A549 (cell line): ENCODE data around the gene INPP4B. TPM values are rescaled to one million over a fixed set of nuclear protein-coding genes. Genes with fewer than 3 reads are reported as not detected.

Experiments
- ATAC-seq, 2 experiments: fragments of 200-7000 bp in 1 of 2; fragments of >200 bp in 1 of 2; cut with Nextera tagmentation in 1 of 2; cut with Tn5 transposase in 1 of 2; 3 replicates each; pipeline versions ENCODE4 v1.8.0 to v1.9.1; 2018 to 2020; ENCODE audit warnings: mild to moderate bottlenecking in 1 of 2, moderate library complexity in 1 of 2
- CTCF ChIA-PET: fragments of 300-600 bp; sonication (Branson Sonifier 250); formaldehyde crosslinking; extraction: SDS; loops from one replicate; lab custom pipeline; 2021; ENCODE audit warnings: antibody characterized with exemption, inconsistent platforms; lab: Yijun Ruan, JAX
- POLR2A ChIA-PET: fragments of 350-600 bp; formaldehyde crosslinking; extraction: SDS; loops from one replicate; lab custom pipeline; 2021; ENCODE audit warnings: antibody characterized with exemption, inconsistent platforms; lab: Yijun Ruan, JAX
- DNase-seq, 2 experiments: peaks; one replicate each; pipeline versions ENCODE4 v3.0.0 to v3.0.0-alpha.2; 2011 to 2016; ENCODE audit warnings: low read depth in 1 of 2, low spot score in 1 of 2
- FAIRE-seq: peaks from 2 replicates; lab custom pipeline; 2011; peaks lifted over from hg19 to GRCh38; lab: Jason Lieb, UNC
- H3K27ac ChIP-seq, 2 experiments: fragments of >200 bp; sonication (Bioruptor Twin); formaldehyde crosslinking; 3 replicates each; pipeline ENCODE4 v1.5.1; 2016 to 2017
- H3K4me1 ChIP-seq: fragments of >200 bp; sonication (Bioruptor Twin); formaldehyde crosslinking; 3 replicates; pipeline ENCODE4 v1.6.1; 2016
- H3K4me2 ChIP-seq: fragments of >200 bp; sonication (Bioruptor Twin); formaldehyde crosslinking; 3 replicates; pipeline ENCODE4 v1.6.1; 2016
- H3K4me3 ChIP-seq: fragments of >200 bp; sonication (Bioruptor Twin); formaldehyde crosslinking; 3 replicates; pipeline ENCODE4 v1.5.1; 2016
- H3K9me3 ChIP-seq: fragments of >200 bp; sonication (Bioruptor Twin); formaldehyde crosslinking; 3 replicates; pipeline ENCODE4 v1.6.1; 2016
- BCL3 ChIP-seq: fragments of >200 bp; sonication (Bioruptor Twin); formaldehyde crosslinking; IDR thresholded peaks from 3 replicates; pipeline ENCODE4 v1.6.1; 2016
- CBX2 ChIP-seq: fragments of 200-600 bp; sonication (generic); IDR thresholded peaks from 2 replicates; pipeline ENCODE4 v1.6.1; 2016; ENCODE audit warnings: low read depth, mild to moderate bottlenecking, borderline replicate concordance
- CBX8 ChIP-seq: fragments of 200-600 bp; sonication (generic); IDR thresholded peaks from 2 replicates; pipeline ENCODE4 v1.6.1; 2016
- CEBPB ChIP-seq, 2 experiments: fragments of >200 bp in 1 of 2; sonication (Bioruptor Twin) in 1 of 2; formaldehyde crosslinking in 1 of 2; IDR thresholded peaks; 2 replicates each; pipeline ENCODE4 v1.6.1; 2012 to 2016
- CHD4 ChIP-seq: fragments of 200-600 bp; sonication (generic); IDR thresholded peaks from 2 replicates; pipeline ENCODE4 v1.6.1; 2016; ENCODE audit warnings: antibody characterized with exemption, mild to moderate bottlenecking, borderline replicate concordance
- CTCF ChIP-seq: fragments of >200 bp; sonication (Bioruptor Twin); formaldehyde crosslinking; IDR thresholded peaks from 3 replicates; pipeline ENCODE4 v1.5.1; 2016
- E2F6 ChIP-seq: IDR thresholded peaks from 2 replicates; pipeline ENCODE4 v1.6.1; 2012; ENCODE audit warnings: low read depth, borderline replicate concordance
- EP300 ChIP-seq, 2 experiments: fragments of >200 bp; sonication (Bioruptor Twin); formaldehyde crosslinking; IDR thresholded peaks; 2 replicates in 1 of 2; 3 replicates in 1 of 2; pipeline ENCODE4 v1.6.1; 2016 to 2017
- FOSB ChIP-seq: fragments of 250-450 bp; sonication (Bioruptor Pico); IDR thresholded peaks from 2 replicates; pipeline ENCODE4 v1.5.0; 2020; ENCODE audit warnings: mild to moderate bottlenecking, moderate library complexity
- FOSL2 ChIP-seq, 2 experiments: fragments of 450-650 bp in 1 of 2; fragments of >200 bp in 1 of 2; sonication (Bioruptor Twin) in 1 of 2; formaldehyde crosslinking; IDR thresholded peaks; 2 replicates each; pipeline versions ENCODE4 v1.5.0 to v1.6.1; 2016 to 2020; ENCODE audit warnings: mild to moderate bottlenecking in 1 of 2, moderate library complexity in 1 of 2
- FOXS1 ChIP-seq: fragments of 250-450 bp; sonication (Bioruptor Pico); IDR thresholded peaks from 2 replicates; pipeline ENCODE4 v1.5.0; 2020; ENCODE audit warnings: mild to moderate bottlenecking, moderate library complexity
- GATA3 ChIP-seq: IDR thresholded peaks from 2 replicates; pipeline ENCODE4 v1.6.1; 2012; ENCODE audit warnings: borderline replicate concordance
- HEYL ChIP-seq: fragments of 250-450 bp; sonication (Bioruptor Pico); IDR thresholded peaks from 2 replicates; pipeline ENCODE4 v1.8.0; 2021; ENCODE audit warnings: mild to moderate bottlenecking, moderate library complexity
- HMGXB4 ChIP-seq: fragments of 250-450 bp; sonication (Bioruptor Pico); IDR thresholded peaks from 2 replicates; pipeline ENCODE4 v1.5.0; 2021; ENCODE audit warnings: mild to moderate bottlenecking, moderate library complexity, borderline replicate concordance
- HOXA7 ChIP-seq: fragments of 250-450 bp; sonication (Bioruptor Pico); IDR thresholded peaks from 2 replicates; pipeline ENCODE4 v1.5.0; 2020; ENCODE audit warnings: mild to moderate bottlenecking, moderate library complexity
- JUN ChIP-seq, 2 experiments: fragments of >200 bp; sonication (Bioruptor Twin); formaldehyde crosslinking; IDR thresholded peaks; 2 replicates in 1 of 2; 3 replicates in 1 of 2; pipeline ENCODE4 v1.6.1; 2016 to 2017
- JUNB ChIP-seq: fragments of >200 bp; sonication (Bioruptor Twin); formaldehyde crosslinking; IDR thresholded peaks from 2 replicates; pipeline ENCODE4 v1.6.1; 2016
- KDM1A ChIP-seq: fragments of 200-600 bp; sonication (generic); IDR thresholded peaks from 2 replicates; pipeline ENCODE4 v1.6.1; 2016; ENCODE audit warnings: low read depth, mild to moderate bottlenecking
- KDM5A ChIP-seq: fragments of 200-600 bp; sonication (generic); IDR thresholded peaks from 2 replicates; pipeline ENCODE4 v1.6.1; 2016; ENCODE audit warnings: antibody characterized with exemption, mild to moderate bottlenecking
- MAFK ChIP-seq: fragments of 450-650 bp; IDR thresholded peaks from 2 replicates; pipeline ENCODE4 v1.6.1; 2014; ENCODE audit not compliant: partially characterized antibody
- MYC ChIP-seq: IDR thresholded peaks from 2 replicates; pipeline ENCODE4 v1.6.1; 2012; ENCODE audit warnings: mild to moderate bottlenecking, inconsistent platforms, low read length, improper control_type of control experiment, borderline replicate concordance
- NR3C1 ChIP-seq: fragments of >200 bp; sonication (Bioruptor Twin); formaldehyde crosslinking; IDR thresholded peaks from 3 replicates; pipeline ENCODE4 v1.6.1; 2017
- PHF8 ChIP-seq: fragments of 200-600 bp; sonication (generic); IDR thresholded peaks from 2 replicates; pipeline ENCODE4 v1.6.1; 2016; ENCODE audit warnings: low read depth, mild to moderate bottlenecking, antibody characterized with exemption, moderate library complexity, borderline replicate concordance
- POLR2AphosphoS2 ChIP-seq: conservative IDR thresholded peaks from 2 replicates; pipeline ENCODE4 v1.6.1; 2012; ENCODE audit warnings: low read length, improper control_type of control experiment, inconsistent platforms
- REST ChIP-seq: fragments of 200-600 bp; sonication (generic); IDR thresholded peaks from 2 replicates; pipeline ENCODE4 v1.6.1; 2016; ENCODE audit warnings: antibody characterized with exemption, mild to moderate bottlenecking, moderate library complexity
- RFX5 ChIP-seq: fragments of 450-650 bp; IDR thresholded peaks from 2 replicates; pipeline ENCODE4 v1.7.1; 2014; ENCODE audit warnings: antibody characterized with exemption, mild to moderate bottlenecking, moderate library complexity
- SMC3 ChIP-seq: fragments of >200 bp; sonication (Bioruptor Twin); formaldehyde crosslinking; IDR thresholded peaks from 3 replicates; pipeline ENCODE4 v1.6.1; 2018; ENCODE audit warnings: inconsistent platforms
- SREBF2 ChIP-seq: fragments of 450-650 bp; IDR thresholded peaks from 2 replicates; pipeline ENCODE4 v1.6.1; 2014; ENCODE audit warnings: mild to moderate bottlenecking, moderate library complexity
- TP53 ChIP-seq: fragments of 250-450 bp; sonication (Bioruptor Pico); IDR thresholded peaks from 2 replicates; pipeline ENCODE4 v1.5.0; 2021; ENCODE audit warnings: mild to moderate bottlenecking, moderate library complexity
- USF2 ChIP-seq: fragments of 450-650 bp; IDR thresholded peaks from 2 replicates; pipeline ENCODE4 v1.6.1; 2014; ENCODE audit warnings: antibody characterized with exemption
- ZFP36 ChIP-seq: fragments of 450-650 bp; IDR thresholded peaks from 2 replicates; pipeline ENCODE4 v1.6.1; 2014; ENCODE audit warnings: borderline replicate concordance; ENCODE audit not compliant: partially characterized antibody
- ZNF302 ChIP-seq: fragments of 250-450 bp; sonication (Bioruptor Pico); IDR thresholded peaks from 2 replicates; pipeline ENCODE4 v1.9.0; 2021; ENCODE audit warnings: inconsistent platforms, mild to moderate bottlenecking, moderate library complexity
- ZSCAN20 ChIP-seq: fragments of 250-450 bp; sonication (Bioruptor Pico); IDR thresholded peaks from 2 replicates; pipeline ENCODE4 v1.8.0; 2022; ENCODE audit warnings: mild to moderate bottlenecking, moderate library complexity
- WGBS: methylation state at CpG from one replicate; pipeline ENCODE4 v1.1.6; 2017; ENCODE audit errors: missing lambda C conversion rate; 5-methylcytosine and 5-hydroxymethylcytosine counted together
- polyA plus RNA-seq, 4 experiments: library from polyadenylated mRNA; depleted of rRNA in 3 of 4; stranded (reverse); fragments of >200 nt; fragmentation: RNase III in 1 of 4; extraction: RNeasy Plus Mini Kit Qiagen cat#74134 plus additional on column Dnase treatment in 1 of 4; gene quantifications; 2 replicates in 3 of 4; 3 replicates in 1 of 4; pipeline ENCODE4 v1.2.3, GENCODE V29; 2011 to 2017

The INPP4B gene
- polyA plus RNA-seq, 2 of the 4 experiments (the other 2 are of a cell fraction), result 7.2 to 14.9 TPM

- CTCF ChIA-PET, result no interaction called here
- POLR2A ChIA-PET, result interaction anchor here (0.6 kb wide), 1 partner anchor 71 kb away, joined by 4 read pairs; no protein-coding TSS in a partner anchor
- peak in 1 of 2 experiments; percentile 63 for DNase-seq
- Histone ChIP-seq H3K4me1 (peaks cover 43% of the 10 kb centered on the region), H3K4me3 (no peak overlapping the region), H3K9me3 (no peaks in the 10 kb centered on the region), H3K27ac (peak overlapping the region; percentile 82 to 85), H3K4me2 (peak overlapping the region; percentile 59)
- peak in 1 of 2 experiments; percentile 63; a peak in 2 of 6 replicates for ATAC-seq
- no peak for FAIRE-seq
- 0% methylated on average over 2 of the region's 2 CpGs for WGBS
- TF ChIP-seq CEBPB (IDR thresholded peaks at IDR 0.05) (peak; percentile 60 to 72), KDM1A (no peak), ZNF302 (CRISPR knock-in tag) (no peak), HEYL (CRISPR knock-in tag) (no peak), REST (no peak), JUN (IDR thresholded peaks at IDR 0.05) (no peak), CBX2 (no peak), BCL3 (0 out of 3 replicates have a peak, but pooled peaks have one; percentile 37), ZFP36 (no peak), CHD4 (no peak), HMGXB4 (no peak), NR3C1 (no peak), E2F6 (no peak), RFX5 (no peak), SREBF2 (no peak), JUNB (peak; percentile 79), MAFK (no peak), EP300 (IDR thresholded peaks at IDR 0.05) (peak; percentile 29 to 71; a peak in 1 of 5 replicates), CBX8 (no peak), PHF8 (no peak), HOXA7 (CRISPR knock-in tag) (no peak), GATA3 (peak; percentile 81), FOSB (no peak), MYC (no peak), CTCF (no peak), KDM5A (no peak), TP53 (CRISPR knock-in tag) (no peak), SMC3 (no peak; the same call in 2 of the 3 replicates), USF2 (no peak), POLR2AphosphoS2 (no peak), FOXS1 (CRISPR knock-in tag) (no peak), FOSL2 (IDR thresholded peaks at IDR 0.05) (peak; percentile 82), FOSL2 (CRISPR knock-in tag; IDR thresholded peaks at IDR 0.05) (peak; percentile 89), ZSCAN20 (no peak)
Observed at GRCh38 chr4:142475663-142476062, 370.4 kb downstream of the INPP4B start.
